Activated CD8-positive, alpha-beta T cell treated with anti-CD3 and anti-CD28 coated beads for 36 hours (primary cell): ENCODE results near the gene NSMCE1. TPM values are rescaled to one million over a fixed set of nuclear protein-coding genes. Genes with fewer than 3 reads are reported as not detected.
"Not testable (repeated sequence)": the region's sequence is repeated elsewhere in the genome, so short reads cannot be mapped to it uniquely, and the experiment has no call there.

Experiments
- ATAC-seq: fragments of 200-7000 bp; cut with Tn5 transposase; one replicate; pipeline ENCODE4 v1.10.0; 2021; ENCODE audit warnings: mild to moderate bottlenecking, moderate library complexity
- CTCF ChIA-PET: fragments of 350-600 bp; sonication (Branson Sonifier 250); formaldehyde crosslinking; loops from one replicate; lab custom pipeline; 2021; ENCODE audit warnings: antibody characterized with exemption; lab: Charles Lee
- POLR2A ChIA-PET: fragments of 350-600 bp; sonication (Branson Sonifier 250); formaldehyde crosslinking; loops from one replicate; lab custom pipeline; 2021; ENCODE audit warnings: antibody characterized with exemption; lab: Charles Lee
- DNase-seq: peaks from one replicate; pipeline ENCODE4 v3.0.0-alpha.2; 2020
- H3K27ac Mint-ChIP-seq: one replicate; pipeline ENCODE4 v1.8.0; 2021; ENCODE audit warnings: mild to moderate bottlenecking, mixed read lengths
- H3K27me3 Mint-ChIP-seq: one replicate; pipeline ENCODE4 v1.8.0; 2021; ENCODE audit warnings: mixed read lengths
- H3K36me3 Mint-ChIP-seq: one replicate; pipeline ENCODE4 v1.8.0; 2021; ENCODE audit warnings: low read depth, mixed read lengths
- H3K4me1 Mint-ChIP-seq: one replicate; pipeline ENCODE4 v1.8.0; 2021; ENCODE audit warnings: low read depth, mixed read lengths
- H3K4me3 Mint-ChIP-seq: one replicate; pipeline ENCODE4 v1.8.0; 2021; ENCODE audit warnings: mild to moderate bottlenecking, moderate library complexity, mixed read lengths
- H3K9me3 Mint-ChIP-seq: one replicate; pipeline ENCODE4 v1.8.0; 2021; ENCODE audit warnings: mixed read lengths
- CTCF ChIP-seq: fragments of 200-600 bp; IDR thresholded peaks from one replicate; pipeline ENCODE4 v1.8.0; 2022; ENCODE audit warnings: antibody characterized with exemption, mild to moderate bottlenecking
- intact Hi-C: fragments of 100-400 bp; cut with micrococcal nuclease; formaldehyde crosslinking; loops from one replicate; pipeline ENCODE4 v1.10.0; 2022
- total RNA-seq, 2 experiments: library from RNA; stranded (reverse); gene quantifications; one replicate each; pipeline ENCODE4 v1.2.3, GENCODE V29; 2021

Gene NSMCE1
- total RNA-seq, 2 experiments from 2014 or later, result 150 to 156 TPM

- Mint-ChIP-seq H3K4me3 (peak overlapping the region; percentile 91), H3K4me1 (peaks cover 71% of the 10 kb centered on the region), H3K36me3 (peaks cover 53% of the 10 kb centered on the region), H3K9me3 (peaks cover 6% of the 10 kb centered on the region), H3K27me3 (no peaks in the 10 kb centered on the region), H3K27ac (peak overlapping the region; percentile 99)
- no peak for DNase-seq
- intact Hi-C loops, result loop anchor here (2.0 to 5.0 kb wide), 2 partner anchors 35 to 48 kb away; no protein-coding TSS in a partner anchor
- POLR2A ChIA-PET, result interaction anchor here (0.9 to 10.5 kb wide), 7 partner anchors 16 to 98 kb away, joined by 3 to 134 read pairs (median 3); partner anchors contain the start of gene IL4R
- no peak for TF ChIP-seq CTCF
- CTCF ChIA-PET, result interaction anchor here (0.9 to 11.2 kb wide), 7 partner anchors 13 to 98 kb away, joined by 3 to 134 read pairs (median 4); no protein-coding TSS in a partner anchor
- ATAC-seq, result no peak
Measured at GRCh38 chr16:27269300-27270150, 953 bp upstream of the NSMCE1 start.

- ATAC-seq (no peak), DNase-seq (no peak)
- ChIA-PET POLR2A (interaction anchor here (1.0 to 10.5 kb wide), 4 partner anchors 32 to 101 kb away, joined by 3 to 134 read pairs (median 56); partner anchors contain the start of gene IL4R), CTCF (interaction anchor here (11.2 kb wide), 1 partner anchor 33 kb away, joined by 134 read pairs; no protein-coding TSS in a partner anchor)
- peak overlapping the region; percentile 85 for H3K27ac Mint-ChIP-seq
- H3K4me1 Mint-ChIP-seq, result peaks cover 74% of the 10 kb centered on the region
- no peaks in the 10 kb centered on the region for H3K27me3 Mint-ChIP-seq
- H3K36me3 Mint-ChIP-seq, result peaks cover 71% of the 10 kb centered on the region
- peaks cover 5% of the 10 kb centered on the region for H3K9me3 Mint-ChIP-seq
- intact Hi-C loops, result no loop called here
- H3K4me3 Mint-ChIP-seq, result peak overlapping the region; percentile 91
- no peak for TF ChIP-seq CTCF
Measured at GRCh38 chr16:27267037-27267677, 1.4 kb downstream of the NSMCE1 start.

GRCh38 chr16:27265982-27266381 is 2.6 kb downstream of the NSMCE1 start:
- no peaks in the 10 kb centered on the region for H3K27me3 Mint-ChIP-seq
- H3K36me3 Mint-ChIP-seq, result peaks cover 63% of the 10 kb centered on the region
- H3K4me1 Mint-ChIP-seq, result peaks cover 70% of the 10 kb centered on the region
- TF ChIP-seq CTCF, result no peak
- DNase-seq (no peak), ATAC-seq (no peak)
- intact Hi-C loops, result no loop called here
- H3K9me3 Mint-ChIP-seq, result no peaks in the 10 kb centered on the region
- H3K27ac Mint-ChIP-seq, result peak overlapping the region; percentile 63
- H3K4me3 Mint-ChIP-seq, result peak overlapping the region; percentile 9
- POLR2A ChIA-PET, result interaction anchor here (1.1 kb wide), 1 partner anchor 13 kb away, joined by 3 read pairs; no protein-coding TSS in a partner anchor
- CTCF ChIA-PET, result interaction anchor here (1.1 to 4.4 kb wide), 2 partner anchors 31 to 32 kb away, joined by 3 to 19 read pairs; no protein-coding TSS in a partner anchor

GRCh38 chr16:27264151-27264550 is 4.4 kb downstream of the NSMCE1 start:
- no peak for TF ChIP-seq CTCF
- Mint-ChIP-seq H3K27ac (no peak overlapping the region), H3K4me1 (peaks cover 64% of the 10 kb centered on the region), H3K9me3 (no peaks in the 10 kb centered on the region), H3K4me3 (no peak overlapping the region), H3K27me3 (no peaks in the 10 kb centered on the region), H3K36me3 (peaks cover 61% of the 10 kb centered on the region)
- intact Hi-C loops, result no loop called here
- no peak for ATAC-seq
- ChIA-PET CTCF (interaction anchor here (4.4 kb wide), 1 partner anchor 29 kb away, joined by 19 read pairs; no protein-coding TSS in a partner anchor), POLR2A (interaction anchor here (0.7 to 1.4 kb wide), 4 partner anchors 21 to 141 kb away, joined by 3 to 4 read pairs (median 3); no protein-coding TSS in a partner anchor)
- DNase-seq, result no peak

- intact Hi-C loops, DNase-seq, H3K9me3 Mint-ChIP-seq, H3K4me3 Mint-ChIP-seq, H3K27me3 Mint-ChIP-seq, ATAC-seq: not testable (repeated sequence)
- peaks cover 75% of the 10 kb centered on the region for H3K4me1 Mint-ChIP-seq
- peaks cover 65% of the 10 kb centered on the region for H3K36me3 Mint-ChIP-seq
- ChIA-PET CTCF (interaction anchor here (0.9 to 4.4 kb wide), 2 partner anchors 28 to 55 kb away, joined by 4 to 19 read pairs; no protein-coding TSS in a partner anchor), POLR2A (interaction anchor here (0.8 to 2.3 kb wide), 6 partner anchors 9 to 54 kb away, joined by 3 to 5 read pairs (median 4); no protein-coding TSS in a partner anchor)
- peak overlapping the region; percentile 8 for H3K27ac Mint-ChIP-seq
Measured at GRCh38 chr16:27262904-27263423, 5.6 kb downstream of the NSMCE1 start.
